ENCODE results near the gene PIGL.

The PIGL gene

DNA sequence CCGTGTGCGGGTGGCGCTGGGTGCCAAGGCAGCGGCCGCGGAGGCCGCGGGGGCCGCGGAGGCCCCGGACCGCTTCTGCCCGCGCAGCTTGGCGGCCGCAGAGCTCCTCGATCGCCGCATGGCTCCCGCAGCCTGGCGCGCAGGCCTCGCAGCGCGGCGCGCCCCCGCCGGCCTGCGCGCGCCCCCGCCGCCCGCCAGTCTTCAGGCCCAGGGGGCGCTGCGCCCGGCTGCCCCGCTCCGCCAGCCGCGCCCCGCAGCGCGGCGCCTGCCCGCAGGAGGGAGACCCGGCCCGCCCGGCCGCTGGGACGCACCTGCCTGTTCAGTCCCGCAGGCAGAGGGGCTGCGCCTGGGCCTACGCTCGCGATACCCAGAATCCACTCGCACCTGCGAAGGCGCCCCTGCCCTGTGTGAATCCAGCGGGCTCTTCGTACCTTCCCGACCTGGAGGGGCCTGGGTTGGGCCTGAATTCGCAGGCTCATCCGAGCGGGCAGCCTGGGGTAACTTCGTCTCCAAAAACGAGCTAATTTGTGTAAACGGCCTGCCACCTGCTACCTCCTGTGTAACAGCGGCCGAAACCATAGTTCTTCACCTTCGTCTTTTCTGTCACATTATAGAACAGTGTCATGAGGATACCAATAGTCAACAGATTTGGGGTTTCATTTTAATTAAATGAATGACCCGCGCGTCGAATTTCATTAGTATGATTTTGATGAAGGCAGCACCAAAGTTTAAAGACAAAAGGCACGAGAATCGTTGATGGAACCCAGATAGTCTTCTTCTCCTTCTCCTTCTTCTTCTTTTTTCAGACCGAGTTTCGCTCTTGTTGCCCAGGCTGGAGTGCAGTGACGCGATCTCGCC is 136.5 kb downstream of the PIGL start, which contains the start of gene CENPV:
Gene CENPV (minus strand): TSS at position 153 of the 858 bp plus-strand sequence. CDS start 33 bp downstream, at position 120.
- DNase-seq (ENCODE audit: low spot score) = peak; percentile 60

DNA sequence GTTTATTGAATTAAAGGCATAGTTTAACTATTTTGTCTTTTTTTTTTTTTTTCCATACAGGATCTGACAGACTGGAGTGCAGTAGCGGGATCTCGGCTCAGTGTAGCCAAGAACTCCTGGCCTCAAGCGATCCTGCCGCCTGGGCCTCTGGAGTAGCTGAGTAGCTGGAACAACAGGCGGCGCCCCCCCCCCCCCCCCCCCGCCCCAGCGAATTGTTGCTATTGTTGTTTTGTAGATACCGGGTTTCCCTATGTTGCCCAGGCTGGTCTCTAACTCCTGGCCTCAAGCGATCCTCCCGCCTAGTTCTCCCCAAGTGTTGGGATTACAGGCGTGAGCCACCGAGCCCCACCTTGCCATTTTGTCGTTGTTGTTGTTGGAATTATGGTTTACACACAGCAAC is 137.6 kb downstream of the PIGL start:
- no peak for DNase-seq (ENCODE audit: low spot score)

DNA sequence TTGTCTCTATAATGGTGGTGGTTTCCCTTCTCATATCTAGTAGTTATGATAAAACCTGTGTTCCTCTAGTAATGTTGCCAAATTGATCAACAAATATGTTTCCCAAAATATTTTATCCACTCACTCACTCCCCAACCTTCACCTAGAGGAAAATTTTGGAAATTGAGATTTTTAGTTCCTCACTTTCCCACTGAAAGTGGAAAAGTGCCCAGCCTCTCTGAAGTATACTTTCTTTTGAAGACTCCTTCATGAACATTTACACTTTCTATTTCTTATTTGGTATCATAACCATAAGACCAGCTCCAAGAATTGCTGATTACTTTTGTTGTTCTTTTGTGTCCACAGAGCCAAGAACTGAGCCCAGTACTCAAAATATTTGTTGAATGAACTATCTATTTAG is 141.4 kb downstream of the PIGL start:
- DNase-seq (ENCODE audit: low spot score) = no peak

DNA sequence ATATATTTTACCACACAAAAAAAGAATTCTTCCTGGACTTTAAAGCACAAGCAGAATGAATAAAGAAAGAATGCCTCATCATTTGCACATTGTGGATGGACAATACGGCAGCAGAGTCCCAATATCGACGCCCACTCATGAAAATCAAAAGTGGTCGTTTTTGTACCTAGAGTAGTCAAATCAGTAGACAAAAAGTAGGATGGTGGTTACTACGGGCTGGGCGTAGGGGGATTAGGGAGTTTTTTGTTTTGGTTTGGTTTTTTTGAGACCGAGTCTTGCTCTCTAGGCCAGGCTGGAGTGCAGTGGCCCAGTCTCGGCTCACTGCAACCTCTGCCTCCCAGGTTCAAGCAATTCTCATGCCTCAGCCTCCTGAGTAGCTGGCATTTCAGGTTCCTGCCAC is 144.9 kb downstream of the PIGL start:
- no peak for DNase-seq (ENCODE audit: low spot score)

DNA sequence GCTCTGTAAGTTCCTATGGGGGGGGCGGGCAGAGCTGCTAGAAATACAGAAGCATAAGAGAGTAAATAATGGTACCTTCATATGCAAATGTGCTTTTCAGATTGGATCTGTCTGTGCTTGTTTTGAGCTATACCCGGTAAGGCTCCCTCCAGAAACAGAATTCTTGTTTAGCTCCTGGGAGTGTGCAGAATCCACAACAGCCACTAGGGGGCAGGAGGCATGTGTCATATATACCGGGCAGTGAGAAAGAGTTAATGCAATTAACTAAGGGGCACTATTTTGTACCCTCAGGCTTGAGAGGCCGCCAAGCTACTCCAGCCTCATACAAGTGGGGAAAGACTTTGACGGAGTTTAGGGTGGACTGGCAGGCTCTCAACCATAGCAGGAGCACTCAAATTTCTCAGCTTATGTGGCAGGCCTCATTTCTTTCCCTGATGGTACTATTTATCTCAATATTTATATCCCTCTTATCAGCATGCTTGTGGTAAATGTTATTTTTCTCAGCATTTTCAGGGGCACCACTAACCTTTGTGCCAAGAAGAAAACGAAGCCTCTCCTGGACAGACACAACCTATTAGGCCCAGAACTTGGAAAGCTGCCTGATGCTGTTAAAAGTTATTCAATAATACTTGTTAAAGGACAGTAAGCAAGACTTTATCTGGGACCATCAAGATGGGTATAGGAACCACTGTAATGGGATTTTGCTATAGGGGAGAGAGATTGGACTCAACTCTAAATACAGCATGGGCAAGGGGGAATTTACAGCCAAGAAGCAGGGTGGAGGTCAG is 146.9 kb downstream of the PIGL start:
- DNase-seq (ENCODE audit: low spot score) = peak; percentile 94

DNA sequence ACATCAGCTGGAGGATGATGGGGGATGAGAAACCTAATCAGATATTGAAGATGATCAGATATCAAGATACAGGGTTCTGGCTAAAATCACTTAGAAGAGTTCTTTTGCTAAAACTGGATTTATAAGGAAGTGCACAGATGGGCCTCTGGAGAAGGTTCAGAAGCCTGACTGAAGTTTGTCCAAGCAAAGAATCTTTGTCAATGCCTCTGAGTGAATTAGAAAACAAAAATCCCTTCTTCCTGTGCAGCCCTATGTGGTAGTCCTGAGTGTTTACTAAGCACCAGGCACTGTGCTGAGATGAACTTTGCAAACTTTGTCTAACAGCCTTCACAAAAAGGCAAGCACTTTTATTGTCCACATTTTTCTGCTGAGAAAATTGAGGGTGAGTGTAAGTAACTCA is 147.6 kb downstream of the PIGL start:
- peak; percentile 50 for DNase-seq (ENCODE audit: low spot score)

DNA sequence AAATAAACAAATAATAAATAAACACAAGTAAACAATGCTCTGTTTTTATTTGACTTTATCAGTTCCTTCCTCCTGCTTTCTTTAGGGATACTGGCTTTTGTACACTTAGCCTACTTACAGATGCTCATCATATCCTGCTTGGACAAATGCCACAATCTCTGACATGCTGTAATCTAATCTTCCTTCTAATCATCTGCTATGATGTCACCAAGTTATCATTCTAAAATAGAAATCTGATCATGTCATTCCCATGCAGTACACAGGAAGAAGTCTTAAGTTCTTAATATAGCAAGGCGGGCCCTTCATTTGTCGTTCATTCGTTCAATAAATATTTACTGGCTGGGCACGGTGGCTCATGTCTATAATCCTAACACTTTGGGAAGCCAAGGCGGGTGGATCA is 154.7 kb downstream of the PIGL start:
- DNase-seq (ENCODE audit: low spot score) = peak; percentile 61

DNA sequence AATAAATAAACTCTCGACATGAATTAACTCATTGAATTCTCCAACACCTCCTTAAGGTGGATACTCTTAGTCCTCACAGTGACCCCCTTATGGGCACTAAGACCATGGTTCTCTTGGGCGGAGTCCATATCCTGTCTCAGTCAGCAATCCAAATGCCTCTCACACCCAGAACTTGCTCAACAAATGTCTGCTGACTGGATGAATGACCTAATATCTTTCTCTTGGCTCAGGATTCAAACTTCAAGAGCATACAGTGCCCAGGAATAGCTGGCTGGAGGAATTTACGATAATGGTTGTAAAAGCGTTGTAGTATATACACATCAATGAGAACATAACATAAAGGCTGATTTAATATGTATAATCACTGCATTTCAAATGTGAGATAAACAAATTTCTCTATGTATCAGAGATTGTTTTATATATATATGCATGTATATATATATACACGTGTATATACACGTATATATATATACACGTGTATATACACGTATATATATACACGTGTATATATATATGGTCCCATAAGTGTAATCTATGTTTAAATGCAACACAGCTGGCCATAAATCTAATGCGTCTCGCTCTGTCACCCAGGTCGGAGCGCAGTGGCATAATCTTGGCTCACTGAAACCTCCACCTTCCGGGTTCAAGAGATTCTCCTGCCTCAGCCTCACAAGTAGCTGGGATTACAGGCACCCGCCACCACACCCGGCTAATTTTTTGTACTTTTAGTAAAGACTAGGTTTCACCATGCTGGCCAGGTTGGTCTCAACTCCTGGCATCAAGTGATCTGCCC is 157.3 kb downstream of the PIGL start:
- peak; percentile 49 for DNase-seq (ENCODE audit: low spot score)
